ENCODE measurements around the gene CEP112. TPM values are rescaled to one million over a fixed set of nuclear protein-coding genes. Genes with fewer than 3 reads are reported as not detected.

The CEP112 gene
- total and polyA plus RNA-seq, 2 of the 13 experiments (the other 11 are each of a cell fraction or from before 2014, with no cell fraction given): 1.2 to 3.4 TPM

GRCh38 chr17:66191593-66192377 lies at the start of gene CEP112 (continued):
- TF ChIP-seq PRDM15 (CRISPR knock-in tag; IDR thresholded peaks at IDR 0.05) (0 out of 2 replicates have a peak, but pooled peaks have one; percentile 48), ZNF296 (CRISPR knock-in tag; conservative IDR thresholded peaks at IDR 0.05) (no peak), PRPF4 (IDR thresholded peaks at IDR 0.05; ENCODE audit: low read depth, low read length, poor library complexity, severe bottlenecking) (no peak), HNF4A (CRISPR knock-in tag; IDR thresholded peaks at IDR 0.05) (peak; percentile 2; the same call in 1 of the 2 replicates), MEIS1 (CRISPR knock-in tag; IDR thresholded peaks at IDR 0.05; ENCODE audit: borderline replicate concordance) (no peak), ZUFSP (CRISPR knock-in tag; IDR thresholded peaks at IDR 0.05; ENCODE audit: borderline replicate concordance) (no peak), DRAP1 (CRISPR knock-in tag; IDR thresholded peaks at IDR 0.05) (no peak), ZNF609 (CRISPR knock-in tag; IDR thresholded peaks at IDR 0.05; ENCODE audit: borderline replicate concordance) (0 out of 2 replicates have a peak, but pooled peaks have one; percentile 30), CENPX (CRISPR knock-in tag; IDR thresholded peaks at IDR 0.05) (no peak), ZNF776 (CRISPR knock-in tag; IDR thresholded peaks at IDR 0.05) (no peak; the same call in 1 of the 2 replicates), ZNF333 (CRISPR knock-in tag; IDR thresholded peaks at IDR 0.05; ENCODE audit: borderline replicate concordance) (no peak), ZNF891 (CRISPR knock-in tag; IDR thresholded peaks at IDR 0.05) (no peak), FOXO1 (CRISPR knock-in tag; IDR thresholded peaks at IDR 0.05) (0 out of 2 replicates have a peak, but pooled peaks have one; percentile 4), PRMT3 (CRISPR knock-in tag; IDR thresholded peaks at IDR 0.05; ENCODE audit: borderline replicate concordance, low read depth) (no peak), ZNF30 (CRISPR knock-in tag; IDR thresholded peaks at IDR 0.05) (no peak), ZNF674 (CRISPR knock-in tag; IDR thresholded peaks at IDR 0.05; ENCODE audit: low read depth) (no peak), TAF1 (CRISPR knock-in tag; IDR thresholded peaks at IDR 0.05) (no peak)

Measured in HepG2 (cell line).